ENCODE results near the gene ADAM10. TPM values are rescaled to one million over a fixed set of nuclear protein-coding genes. Genes with fewer than 3 reads are reported as not detected.

ADAM10 gene
- total and polyA plus RNA-seq, 2 of the 8 experiments (the other 6 are each of a cell fraction or from before 2014, with no cell fraction given), result 46.5 to 163 TPM

DNA sequence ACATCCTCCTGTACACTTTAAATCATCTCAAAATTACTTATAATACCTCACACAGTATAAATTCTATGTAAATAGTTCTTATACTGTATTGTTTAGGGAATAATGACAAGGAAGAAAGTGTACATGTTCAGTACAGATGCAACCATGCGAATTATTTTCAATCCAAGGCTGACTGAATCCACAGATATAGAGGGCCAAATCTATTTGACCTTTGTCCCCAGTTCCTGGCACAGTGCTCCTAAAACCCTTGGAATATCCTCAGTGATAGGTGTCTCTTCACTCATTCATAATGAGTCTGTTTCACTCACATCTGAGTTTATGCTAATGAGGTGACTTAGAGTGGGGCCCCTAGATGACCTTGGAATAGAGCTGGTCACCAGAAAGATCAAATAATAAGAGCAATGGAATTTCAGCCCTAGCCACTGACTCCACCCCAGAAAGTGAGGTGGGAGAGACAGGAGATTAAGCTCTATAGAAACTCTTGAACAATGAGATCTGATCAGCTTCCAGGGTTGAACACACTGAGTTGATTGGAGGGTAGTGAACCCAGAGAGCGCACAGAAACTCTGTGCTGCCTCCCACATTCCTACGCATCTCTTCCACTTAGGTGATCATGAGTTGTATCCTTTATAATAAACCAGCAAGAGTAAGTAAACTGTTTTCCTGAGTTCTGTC, 65.3 kb downstream of the ADAM10 start:
- CTCF ChIA-PET (ENCODE audit: partially characterized antibody), result interaction anchor here (0.7 to 1.2 kb wide), 3 partner anchors 8 to 469 kb away, joined by 3 to 4 read pairs (median 4); no protein-coding TSS in a partner anchor
- no peak for TF ChIP-seq POLR2A (IDR thresholded peaks at IDR 0.05; ENCODE audit: control extremely low read depth in 1 of 2, low read depth in 2 of 2, low read length in 2 of 2)
- no peak for TF ChIP-seq JUN (IDR thresholded peaks at IDR 0.05; ENCODE audit: low read depth, low read length)
- no peak for TF ChIP-seq RBBP5 (IDR thresholded peaks at IDR 0.05; ENCODE audit: borderline replicate concordance, low read depth, low read length)
- no peak for TF ChIP-seq SIX5 (IDR thresholded peaks at IDR 0.05; ENCODE audit: low read depth, low read length)
- no peak for TF ChIP-seq SUZ12 (IDR thresholded peaks at IDR 0.05; ENCODE audit: low read length)
- no peak for TF ChIP-seq EP300 (IDR thresholded peaks at IDR 0.05; ENCODE audit: borderline replicate concordance in 1 of 2, low read depth in 2 of 2, low read length in 2 of 2)
- no peak for TF ChIP-seq MAFK (IDR thresholded peaks at IDR 0.05; ENCODE audit: low read depth, low read length)
- TF ChIP-seq BCL11A (IDR thresholded peaks at IDR 0.05; ENCODE audit: low read depth in 2 of 2, low read length in 2 of 2), result no peak
- no peak for TF ChIP-seq ATF2 (IDR thresholded peaks at IDR 0.05; ENCODE audit: low read length)
- TF ChIP-seq PHF8 (conservative IDR thresholded peaks at IDR 0.05; ENCODE audit: low read depth, low read length), result no peak

More for the DNA sequence above, 65.3 kb downstream of the ADAM10 start:
- peaks cover 2 to 57% of the 10 kb centered on the region in 2 experiments; a peak in 3 of 4 replicates for H3K79me2 ChIP-seq (ENCODE audit: control insufficient read depth in 1 of 2, insufficient read depth in 2 of 2, low read length in 2 of 2)
- H3K27me3 ChIP-seq (replicated peaks in 1 of 4; ENCODE audit: control insufficient read depth in 3 of 4, extremely low read depth in 1 of 4, insufficient read depth in 3 of 4, low read length in 3 of 4), result no peaks in the 10 kb centered on the region
- H3K4me2 ChIP-seq (ENCODE audit: insufficient read depth in 1 of 2, low read depth in 2 of 2, low read length in 2 of 2), result no peak overlapping the region
- H4K91ac ChIP-seq (replicated peaks; ENCODE audit: insufficient read length, low read length), result no peak overlapping the region
- no peak overlapping the region for H2BK20ac ChIP-seq (ENCODE audit: low read length)
- no peak overlapping the region for H3K9ac ChIP-seq (replicated peaks in 1 of 4; ENCODE audit: extremely low read depth in 1 of 4, low read depth in 3 of 4, low read length in 3 of 4)
- H3K4ac ChIP-seq (replicated peaks; ENCODE audit: insufficient read length, low read depth, low read length), result no peak overlapping the region
- POLR2A ChIA-PET (ENCODE audit: partially characterized antibody), result no interaction called here
- FAIRE-seq, result no peak
- H2AK5ac ChIP-seq (ENCODE audit: low read depth, low read length), result no peak overlapping the region
- H3K4me1 ChIP-seq (replicated peaks in 1 of 4; ENCODE audit: control insufficient read depth in 3 of 4, insufficient read depth in 4 of 4, low read length in 3 of 4), result peaks cover 0 to 2% (median 0%) of the 10 kb centered on the region in 4 experiments; a peak in 2 of 7 replicates
- H4K5ac ChIP-seq (ENCODE audit: insufficient read length, low read depth, low read length), result no peak overlapping the region
- H3K9me3 ChIP-seq (ENCODE audit: insufficient read depth in 2 of 2, low read depth in 1 of 2, low read length in 1 of 2), result no peaks in the 10 kb centered on the region
- H2BK15ac ChIP-seq (ENCODE audit: low read length), result no peak overlapping the region
- H2BK120ac ChIP-seq (replicated peaks; ENCODE audit: low read depth, low read length), result no peak overlapping the region
- no peaks in the 10 kb centered on the region for H3K23me2 ChIP-seq (ENCODE audit: low read depth, low read length)
- H3K36me3 ChIP-seq (ENCODE audit: control insufficient read depth in 2 of 4, insufficient read depth in 4 of 4, low read length in 3 of 4), result no peaks in the 10 kb centered on the region
- H3K79me1 ChIP-seq (ENCODE audit: low read depth, low read length), result peaks cover 3% of the 10 kb centered on the region; the same call in 1 of the 2 replicates
- no peak overlapping the region for H2BK12ac ChIP-seq (ENCODE audit: low read depth, low read length)
- no peak overlapping the region for H3K4me3 ChIP-seq (ENCODE audit: extremely low read depth in 1 of 4, insufficient read depth in 2 of 4, low read depth in 3 of 4, low read length in 4 of 4)
- peaks cover 3 to 6% of the 10 kb centered on the region in 2 experiments for H4K20me1 ChIP-seq (replicated peaks in 1 of 2; ENCODE audit: control insufficient read depth in 1 of 2, insufficient read depth in 2 of 2, low read length in 2 of 2)
- H3K18ac ChIP-seq (ENCODE audit: extremely low read depth, low read length), result no peak overlapping the region
- 91% methylated on average over 3 of the region's 3 CpGs; no CpG with 5 or more reads in 1 of the 2 experiments for WGBS, 2 experiments (ENCODE audit: extremely low coverage in 1 of 2, insufficient coverage in 1 of 2, insufficient read length in 1 of 2, insufficient replicate concordance in 2 of 2, low coverage in 1 of 2, low lambda C conversion rate in 2 of 2, missing lambda C conversion rate in 1 of 2)
- H3K23ac ChIP-seq (ENCODE audit: insufficient read length), result no peak overlapping the region
- no peak overlapping the region for H3K14ac ChIP-seq (ENCODE audit: insufficient read length)
- no peak overlapping the region for H2BK5ac ChIP-seq (ENCODE audit: low read depth, low read length)
- no peak overlapping the region for H4K8ac ChIP-seq (ENCODE audit: extremely low read depth, insufficient read depth, low read length)
- H2AFZ ChIP-seq (ENCODE audit: low read length), result no peak overlapping the region
- no peak overlapping the region for H3K56ac ChIP-seq (replicated peaks; ENCODE audit: insufficient read length, low read depth, low read length)
- no peak overlapping the region for H3K27ac ChIP-seq (ENCODE audit: low read depth, low read length)
- DNase-seq (ENCODE audit: low read depth in 1 of 2, low spot score in 2 of 2), result no peak

Measured in H1 (cell line).